ENCODE measurements around the gene RNPEPL1.

- TF ChIP-seq CTCF (conservative IDR thresholded peaks at IDR 0.05) (no peak), EZH2 (IDR thresholded peaks at IDR 0.05; ENCODE audit: low read depth) (no peak)
Observed at GRCh38 chr2:240602266-240603050, 34.2 kb downstream of the RNPEPL1 start.
